Lower leg skin (tissue), 4 donors: ENCODE results near the gene SYPL1. TPM values are rescaled to one million over a fixed set of nuclear protein-coding genes. Genes with fewer than 3 reads are reported as not detected.

Source experiments
- DNase-seq, 2 donors: peaks; one replicate each; pipeline ENCODE4 v3.0.0-alpha.2; 2019; ENCODE audit warnings: low spot score in 2 of 2
- H3K4me3 ChIP-seq: fragments of 200-600 bp; sonication (generic); 2 replicates; pipeline ENCODE4 v1.5.1; 2017; ENCODE audit warnings: mild to moderate bottlenecking, low read depth; ENCODE audit not compliant: poor library complexity, severe bottlenecking
- POLR2A ChIP-seq, 2 donors: fragments of 450-650 bp; IDR thresholded peaks; one replicate each; pipeline ENCODE4 v1.6.1; 2016 to 2017; ENCODE audit warnings: antibody characterized with exemption in 2 of 2, mild to moderate bottlenecking in 1 of 2, moderate library complexity in 1 of 2
- WGBS, 2 donors: methylation state at CpG; one replicate each; pipeline ENCODE4 v1.1.5; 2018; 5-methylcytosine and 5-hydroxymethylcytosine counted together
- intact Hi-C: fragments of 100-400 bp; cut with DNase I; formaldehyde crosslinking; loops from one replicate; pipeline ENCODE4 v1.15.0; 2023; ENCODE audit warnings: low total_unique reads
- total RNA-seq, 4 donors: library from RNA; depleted of rRNA; stranded (reverse); fragments of >200 nt; gene quantifications; one replicate each; pipeline ENCODE4 v1.1.0, GENCODE V29; 2016
- TF ChIP-seq, protein P1 (sequence below), 3 donors: fragments of 450-650 bp; IDR thresholded peaks; one replicate each; pipeline ENCODE4 v1.5.1; 2016; ENCODE audit warnings: antibody characterized with exemption in 3 of 3, mild to moderate bottlenecking in 3 of 3, moderate library complexity in 2 of 3

Gene SYPL1
- total RNA-seq, 4 donors from 2014 or later, result 77.7 to 96.7 (median 89.6) TPM

DNA sequence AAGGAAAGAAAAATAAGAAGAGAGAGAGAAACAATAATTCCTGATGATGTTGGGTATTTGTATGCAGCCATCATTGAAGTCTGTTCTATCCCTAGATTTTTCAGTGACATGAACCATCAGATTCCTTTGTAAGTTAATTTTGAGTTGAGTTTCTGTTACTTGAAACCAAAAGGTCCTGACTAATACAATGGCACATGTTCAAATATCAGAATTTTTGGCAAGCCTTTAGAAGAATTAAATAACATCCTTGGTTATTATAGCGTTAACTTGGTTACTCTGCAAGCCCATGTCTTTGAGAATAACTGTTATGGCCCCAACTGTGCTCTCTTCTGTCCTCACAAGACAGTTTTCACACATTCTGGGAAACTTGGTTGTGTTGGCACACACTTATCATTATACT, 66.5 kb downstream of the SYPL1 start:
- DNase-seq, result no peak
- H3K4me3 ChIP-seq, result no peak overlapping the region
- 40 to 47% methylated on average over 1 of the region's 1 CpG for WGBS, 2 donors
- TF ChIP-seq, protein P1, sequence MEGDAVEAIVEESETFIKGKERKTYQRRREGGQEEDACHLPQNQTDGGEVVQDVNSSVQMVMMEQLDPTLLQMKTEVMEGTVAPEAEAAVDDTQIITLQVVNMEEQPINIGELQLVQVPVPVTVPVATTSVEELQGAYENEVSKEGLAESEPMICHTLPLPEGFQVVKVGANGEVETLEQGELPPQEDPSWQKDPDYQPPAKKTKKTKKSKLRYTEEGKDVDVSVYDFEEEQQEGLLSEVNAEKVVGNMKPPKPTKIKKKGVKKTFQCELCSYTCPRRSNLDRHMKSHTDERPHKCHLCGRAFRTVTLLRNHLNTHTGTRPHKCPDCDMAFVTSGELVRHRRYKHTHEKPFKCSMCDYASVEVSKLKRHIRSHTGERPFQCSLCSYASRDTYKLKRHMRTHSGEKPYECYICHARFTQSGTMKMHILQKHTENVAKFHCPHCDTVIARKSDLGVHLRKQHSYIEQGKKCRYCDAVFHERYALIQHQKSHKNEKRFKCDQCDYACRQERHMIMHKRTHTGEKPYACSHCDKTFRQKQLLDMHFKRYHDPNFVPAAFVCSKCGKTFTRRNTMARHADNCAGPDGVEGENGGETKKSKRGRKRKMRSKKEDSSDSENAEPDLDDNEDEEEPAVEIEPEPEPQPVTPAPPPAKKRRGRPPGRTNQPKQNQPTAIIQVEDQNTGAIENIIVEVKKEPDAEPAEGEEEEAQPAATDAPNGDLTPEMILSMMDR (IDR thresholded peaks at IDR 0.05), result no peak
- TF ChIP-seq POLR2A (IDR thresholded peaks at IDR 0.05), result no peak
- intact Hi-C loops, result no loop called here

DNA sequence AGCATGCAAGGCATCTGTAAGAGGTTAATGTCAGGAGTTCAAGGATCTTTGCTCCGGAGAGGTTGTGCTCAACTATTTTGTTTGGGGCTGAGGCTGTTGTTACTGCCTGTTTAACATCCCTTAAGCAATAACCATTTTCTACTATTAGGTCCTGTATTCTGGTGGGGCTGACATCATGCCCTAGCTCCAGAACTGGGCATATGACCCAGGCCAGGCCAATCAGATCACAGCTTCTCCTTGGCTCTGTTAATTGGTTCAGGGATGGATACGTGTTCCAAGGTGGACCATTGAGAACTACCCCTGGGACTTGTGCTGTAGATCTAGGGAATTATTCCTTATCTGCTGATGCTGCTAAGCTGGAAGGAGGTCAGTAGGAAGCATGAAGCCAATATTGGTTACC, 67.0 kb downstream of the SYPL1 start:
- no peak for DNase-seq
- TF ChIP-seq, protein P1 (IDR thresholded peaks at IDR 0.05), result no peak
- no peak for TF ChIP-seq POLR2A (IDR thresholded peaks at IDR 0.05)
- intact Hi-C loops, result no loop called here
- WGBS, 2 donors, result 77 to 85% methylated on average over 2 of the region's 2 CpGs
- H3K4me3 ChIP-seq, result no peak overlapping the region

DNA sequence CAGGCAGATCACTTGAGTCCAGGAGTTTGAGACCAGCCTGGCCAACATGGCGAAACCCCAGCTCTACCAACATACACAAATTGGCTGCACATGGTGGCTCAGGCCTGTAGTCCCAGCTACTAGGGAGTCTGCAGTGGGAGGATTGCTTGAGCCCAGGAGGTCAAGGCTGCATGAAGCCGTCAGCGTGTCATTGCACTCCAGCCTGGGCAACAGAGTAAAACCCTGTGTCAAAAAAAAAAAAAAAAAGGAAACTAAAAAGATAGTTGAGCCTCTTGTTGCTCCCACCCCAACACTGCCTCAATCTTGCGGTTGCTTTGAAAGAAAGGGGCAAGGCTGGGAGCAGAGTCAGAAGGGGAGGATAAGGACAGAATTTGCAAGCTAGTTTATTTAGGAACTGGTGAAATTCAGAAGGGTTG, 69.9 kb downstream of the SYPL1 start:
- intact Hi-C loops, result loop anchor here (5.0 kb wide), 2 partner anchors 285 to 390 kb away; no protein-coding TSS in a partner anchor
- DNase-seq, result no peak
- 84 to 85% methylated on average over 4 of the region's 4 CpGs for WGBS, 2 donors

DNA sequence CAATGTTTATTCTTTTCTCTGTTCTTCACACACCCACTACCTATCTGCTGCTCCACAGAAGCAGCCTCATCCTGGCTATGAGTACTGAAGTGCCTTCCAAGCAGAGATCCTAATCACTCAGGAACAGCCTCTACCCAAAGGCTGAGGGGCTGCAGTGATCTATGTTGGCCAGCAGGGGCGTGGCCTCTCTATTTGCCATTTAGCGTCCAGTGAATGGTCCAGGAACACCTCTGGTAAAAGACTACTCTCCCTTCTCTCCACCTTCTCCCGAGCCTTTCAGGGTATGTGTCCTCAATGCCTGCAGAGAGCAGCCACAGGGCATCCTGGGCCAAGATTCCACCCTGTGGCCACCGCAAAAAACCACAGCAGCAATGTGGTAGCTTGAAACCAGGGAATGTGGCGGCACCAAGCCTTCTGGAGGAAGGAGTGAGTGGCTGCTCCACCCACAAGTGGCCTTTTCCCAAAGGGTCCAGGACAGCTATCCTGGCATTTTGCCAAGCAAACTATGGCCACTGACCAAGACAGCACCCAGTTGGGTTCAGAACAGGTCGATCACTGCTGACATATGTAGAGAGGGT, 70.9 kb downstream of the SYPL1 start:
- TF ChIP-seq, protein P1 (IDR thresholded peaks at IDR 0.05), result no peak
- no peak for DNase-seq
- H3K4me3 ChIP-seq, result no peak overlapping the region
- WGBS, 2 donors, result 45 to 46% methylated on average over 6 of the region's 6 CpGs
- intact Hi-C loops, result loop anchor here (5.0 kb wide), 2 partner anchors 284 to 389 kb away; no protein-coding TSS in a partner anchor

More for the DNA sequence above, 69.9 kb downstream of the SYPL1 start:
- TF ChIP-seq, protein P1 (IDR thresholded peaks at IDR 0.05), result no peak
- TF ChIP-seq POLR2A (IDR thresholded peaks at IDR 0.05), result no peak
- H3K4me3 ChIP-seq, result no peak overlapping the region

Other genes with a start within 250 kb of the SYPL1 start
- 10 to 100 TPM in 1 of 4 donors, 1 to 10 TPM in 3; 8.1 to 13.5 (median 9.1) TPM for gene ATXN7L1, start 235.7 kb downstream of the SYPL1 start, total RNA-seq
- 1 to 10 TPM in 3 of 4 donors, not detected in 1; 2.4 to 4.2 (median 3.3) TPM for gene CDHR3, start 149.0 kb downstream of the SYPL1 start, total RNA-seq
- 100 to 1,000 TPM in 3 of 4 donors, 10 to 100 TPM in 1; 94.9 to 170 (median 114) TPM for gene NAMPT, start 172.7 kb upstream of the SYPL1 start, total RNA-seq